GM19467 (cell line): Measurements from ENCODE around the gene AIM2.

Experiments
- ATAC-seq: cut with Tn5 transposase; IDR thresholded peaks from one replicate; pipeline ENCODE4 v1.9.1; 2021; ENCODE audit warnings: mild to moderate bottlenecking, moderate library complexity; ENCODE audit not compliant: unreplicated experiment

AIM2 gene

GRCh38 chr1:159025043-159025442 is 51.5 kb downstream of the AIM2 start:
- ATAC-seq: no peak

GRCh38 chr1:159023723-159024122 is 52.8 kb downstream of the AIM2 start:
- ATAC-seq: no peak

- peak; percentile 89 for ATAC-seq
Measured at GRCh38 chr1:159015440-159015909, 61.1 kb downstream of the AIM2 start.

GRCh38 chr1:159014851-159015250 is 61.7 kb downstream of the AIM2 start:
- no peak for ATAC-seq

- ATAC-seq: no peak
Measured at GRCh38 chr1:159014003-159014571, 62.5 kb downstream of the AIM2 start.

GRCh38 chr1:159012495-159012894 is 64.1 kb downstream of the AIM2 start:
- peak; percentile 27 for ATAC-seq
